Measurements from ENCODE around the gene CHODL. TPM values are rescaled to one million over a fixed set of nuclear protein-coding genes. Genes with fewer than 3 reads are reported as not detected.

Gene CHODL
- total RNA-seq, 4 donors from 2014 or later, result 0.35 TPM; not detected in 3

- no peaks in the 10 kb centered on the region for H3K36me3 ChIP-seq
- no peaks in the 10 kb centered on the region for H3K9me3 ChIP-seq
- no peaks in the 10 kb centered on the region for H3K27me3 ChIP-seq
- H3K27ac ChIP-seq, result no peak overlapping the region
- TF ChIP-seq POLR2A (IDR thresholded peaks at IDR 0.05), result no peak
- TF ChIP-seq CTCF (IDR thresholded peaks at IDR 0.05), result no peak
- no peak for DNase-seq
- no peak overlapping the region for H3K4me3 ChIP-seq
- no peaks in the 10 kb centered on the region for H3K4me1 ChIP-seq
Measured at GRCh38 chr21:18267496-18267895, 22.9 kb downstream of the CHODL start.

- Histone ChIP-seq H3K9me3 (no peaks in the 10 kb centered on the region), H3K27me3 (no peaks in the 10 kb centered on the region), H3K36me3 (no peaks in the 10 kb centered on the region), H3K27ac (no peak overlapping the region), H3K4me3 (no peak overlapping the region), H3K4me1 (no peaks in the 10 kb centered on the region)
- no peak for DNase-seq
- no peak for TF ChIP-seq POLR2A (IDR thresholded peaks at IDR 0.05)
- TF ChIP-seq CTCF (IDR thresholded peaks at IDR 0.05), result no peak
Measured at GRCh38 chr21:18268906-18269305, 24.3 kb downstream of the CHODL start.

GRCh38 chr21:18269856-18270255, 25.2 kb downstream of the CHODL start:
- no peak overlapping the region for H3K4me3 ChIP-seq
- no peaks in the 10 kb centered on the region for H3K9me3 ChIP-seq
- H3K27ac ChIP-seq, result no peak overlapping the region
- TF ChIP-seq POLR2A (IDR thresholded peaks at IDR 0.05) (no peak), CTCF (IDR thresholded peaks at IDR 0.05) (no peak)
- H3K36me3 ChIP-seq, result no peaks in the 10 kb centered on the region
- DNase-seq, result no peak
- H3K27me3 ChIP-seq, result no peaks in the 10 kb centered on the region
- no peaks in the 10 kb centered on the region for H3K4me1 ChIP-seq

GRCh38 chr21:18273400-18273799, 28.8 kb downstream of the CHODL start:
- H3K9me3 ChIP-seq, result no peaks in the 10 kb centered on the region
- H3K36me3 ChIP-seq, result no peaks in the 10 kb centered on the region
- H3K27ac ChIP-seq, result no peak overlapping the region
- DNase-seq, result no peak
- H3K27me3 ChIP-seq, result no peaks in the 10 kb centered on the region
- H3K4me3 ChIP-seq, result no peak overlapping the region
- H3K4me1 ChIP-seq, result no peaks in the 10 kb centered on the region
- TF ChIP-seq CTCF (IDR thresholded peaks at IDR 0.05), result no peak
- TF ChIP-seq POLR2A (IDR thresholded peaks at IDR 0.05), result no peak

- no peak for DNase-seq
Measured at GRCh38 chr21:18274370-18274769, 29.7 kb downstream of the CHODL start.

More at GRCh38 chr21:18274370-18274769, 29.7 kb downstream of the CHODL start:
- no peaks in the 10 kb centered on the region for H3K27me3 ChIP-seq
- H3K4me1 ChIP-seq, result no peaks in the 10 kb centered on the region
- H3K9me3 ChIP-seq, result no peaks in the 10 kb centered on the region
- no peak for TF ChIP-seq CTCF (IDR thresholded peaks at IDR 0.05)
- no peak for TF ChIP-seq POLR2A (IDR thresholded peaks at IDR 0.05)
- H3K27ac ChIP-seq, result no peak overlapping the region
- H3K36me3 ChIP-seq, result no peaks in the 10 kb centered on the region
- no peak overlapping the region for H3K4me3 ChIP-seq
